HG03442 (cell line): ENCODE results near the gene SCAANT1.

Experiments
- ATAC-seq: cut with Tn5 transposase; IDR thresholded peaks from one replicate; pipeline ENCODE4 v1.9.1; 2021; ENCODE audit warnings: mild to moderate bottlenecking, moderate library complexity; ENCODE audit not compliant: unreplicated experiment

The SCAANT1 gene

DNA sequence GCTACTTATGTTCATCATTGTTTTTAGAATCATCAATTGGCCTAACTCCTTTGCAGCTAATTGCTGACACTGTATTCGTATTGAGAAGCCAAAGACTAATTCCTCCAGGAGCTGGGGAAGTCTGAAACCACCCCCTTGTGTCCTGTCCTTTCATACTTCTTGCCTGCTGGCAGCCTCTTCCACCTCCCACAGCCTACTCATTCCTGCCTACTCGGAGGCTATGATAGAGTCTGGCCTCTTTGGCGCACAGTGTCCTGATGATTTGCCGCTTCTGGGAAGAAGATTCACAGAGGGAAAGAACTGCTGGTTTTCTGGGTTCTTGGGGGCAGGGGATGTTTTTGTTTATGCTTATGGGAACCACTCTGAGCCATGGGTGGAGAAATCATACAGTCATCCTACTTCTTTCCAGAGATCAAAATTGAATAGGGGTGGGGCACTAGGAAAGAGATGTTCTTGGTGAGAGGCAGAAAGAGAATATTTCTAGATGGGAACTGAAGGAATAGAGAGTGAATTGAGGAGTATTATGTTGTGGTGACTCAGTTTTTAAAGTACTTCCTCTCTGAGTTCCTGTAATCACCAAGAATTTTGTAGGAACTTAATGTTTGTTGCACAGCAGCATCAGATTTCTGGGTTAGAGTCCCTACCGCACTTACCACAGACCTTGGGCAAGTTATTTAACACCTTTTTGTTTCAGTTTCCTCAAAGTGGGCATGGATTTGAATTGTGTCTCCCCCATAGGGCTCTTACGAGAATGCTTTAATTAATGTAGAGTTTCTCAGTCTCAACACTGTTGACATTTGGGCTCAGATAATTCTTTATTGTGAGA is 22.1 kb upstream of the SCAANT1 start:
- ATAC-seq = no peak

DNA sequence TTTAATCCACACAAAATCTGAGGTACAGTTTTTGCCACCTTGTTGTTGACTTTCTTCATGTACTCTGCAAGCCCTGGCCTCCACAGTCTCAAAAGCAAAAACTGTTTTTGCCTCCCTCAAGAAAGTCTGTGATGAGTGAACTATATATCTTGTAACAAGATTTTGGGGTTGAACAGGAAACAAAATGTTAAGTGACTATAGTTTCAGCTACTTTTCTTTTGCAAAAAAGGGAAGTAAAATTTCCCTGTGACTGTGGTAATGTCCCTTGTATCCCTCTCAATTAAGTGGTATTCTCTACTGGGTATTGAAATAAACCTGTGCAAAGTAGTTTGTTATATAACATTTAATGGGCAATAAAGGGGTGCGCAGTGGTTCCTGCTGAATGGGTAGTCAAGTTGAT is 21.3 kb upstream of the SCAANT1 start:
- ATAC-seq = peak; percentile 65

DNA sequence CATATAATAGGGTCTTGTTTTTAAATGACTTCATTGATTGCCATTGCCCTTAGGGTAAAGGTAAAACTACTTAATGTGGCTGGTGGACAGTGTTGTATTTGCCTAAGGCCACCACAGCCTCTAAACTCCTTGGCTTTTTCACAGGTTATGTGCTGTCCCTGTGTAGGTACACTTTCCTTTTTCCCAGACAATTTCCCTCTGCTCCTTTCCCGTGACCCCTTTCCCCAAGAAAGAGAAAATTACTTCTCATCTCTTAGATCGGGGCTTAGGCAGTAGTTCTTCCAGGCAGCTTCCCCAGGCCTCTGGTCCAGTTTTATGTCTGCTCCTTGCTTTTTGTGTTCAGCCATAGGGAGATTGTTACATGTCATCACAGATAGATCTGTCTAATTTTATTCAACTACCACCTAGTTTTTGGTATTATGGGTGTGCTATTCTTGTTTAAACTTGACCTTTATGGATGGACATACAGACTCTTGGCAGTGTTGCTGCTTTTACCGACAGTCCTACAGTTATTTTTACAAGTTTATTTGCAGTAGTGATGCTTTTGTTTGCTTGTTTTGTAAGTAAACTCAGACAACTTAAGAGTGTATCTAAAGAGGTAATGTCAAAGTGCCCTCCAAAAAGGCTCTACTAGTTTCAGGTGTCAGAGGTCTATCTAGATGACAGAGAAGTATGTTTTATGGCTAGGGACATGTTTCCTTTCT is 20.5 kb upstream of the SCAANT1 start:
- ATAC-seq = no peak

DNA sequence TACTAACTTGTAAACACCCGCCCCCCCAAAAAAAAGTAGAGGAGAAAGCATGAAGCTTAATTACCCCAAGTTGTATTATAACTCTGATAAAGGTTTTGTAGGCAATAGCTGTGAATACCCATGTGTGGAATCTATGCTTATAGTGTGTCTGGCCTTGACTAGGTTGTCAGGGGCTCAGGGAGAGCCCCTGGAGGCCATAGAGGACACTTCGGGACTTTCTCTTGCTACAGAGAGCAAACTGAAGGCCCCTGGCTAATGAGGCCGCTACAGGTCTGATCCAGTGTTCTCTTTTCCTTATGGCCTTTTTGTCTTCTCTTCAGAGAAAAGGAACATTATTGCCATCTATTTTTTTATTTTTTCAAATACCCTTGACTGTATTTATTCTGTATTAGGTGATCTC is 19.1 kb upstream of the SCAANT1 start:
- no peak for ATAC-seq

DNA sequence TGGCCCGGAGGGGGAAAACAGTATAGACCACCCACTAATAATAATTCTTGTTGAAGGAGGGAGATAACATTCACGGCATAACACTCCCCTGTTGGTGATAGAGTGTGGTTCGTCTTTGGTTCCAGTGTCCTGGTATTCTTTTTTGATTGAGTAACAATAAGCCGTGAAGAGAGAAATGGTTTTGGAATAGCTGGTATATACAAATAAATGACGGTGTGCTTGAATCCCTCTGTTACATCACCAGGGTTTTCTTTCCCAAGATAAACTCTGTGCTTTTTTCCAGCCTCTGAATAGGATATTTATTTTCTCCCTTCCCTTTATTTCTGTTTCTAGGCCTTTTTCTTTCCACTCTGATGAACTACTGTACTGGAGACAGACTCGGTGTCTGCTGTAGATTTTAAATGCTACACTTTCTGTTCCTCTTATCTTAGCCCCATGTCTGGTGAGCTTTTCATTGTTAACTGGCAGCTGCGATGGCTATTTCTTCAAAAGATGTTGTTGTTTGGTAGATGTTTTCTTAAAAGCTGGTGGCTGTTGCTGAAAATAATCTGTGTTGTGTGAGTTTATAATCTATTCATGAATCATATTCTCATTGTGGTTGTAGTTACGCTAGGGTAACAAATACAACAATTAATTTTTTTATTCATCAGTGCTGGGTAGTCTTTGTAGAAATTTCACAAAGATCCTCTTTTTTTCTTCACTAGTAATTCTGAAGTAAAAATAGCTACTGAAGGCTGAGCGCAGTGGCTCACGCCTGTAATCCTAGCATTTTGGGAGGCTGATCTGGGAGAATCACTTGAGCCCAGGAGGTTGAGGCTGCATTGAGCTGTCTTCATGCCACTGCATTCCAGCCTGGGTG is 15.5 kb upstream of the SCAANT1 start:
- ATAC-seq = peak; percentile 91

DNA sequence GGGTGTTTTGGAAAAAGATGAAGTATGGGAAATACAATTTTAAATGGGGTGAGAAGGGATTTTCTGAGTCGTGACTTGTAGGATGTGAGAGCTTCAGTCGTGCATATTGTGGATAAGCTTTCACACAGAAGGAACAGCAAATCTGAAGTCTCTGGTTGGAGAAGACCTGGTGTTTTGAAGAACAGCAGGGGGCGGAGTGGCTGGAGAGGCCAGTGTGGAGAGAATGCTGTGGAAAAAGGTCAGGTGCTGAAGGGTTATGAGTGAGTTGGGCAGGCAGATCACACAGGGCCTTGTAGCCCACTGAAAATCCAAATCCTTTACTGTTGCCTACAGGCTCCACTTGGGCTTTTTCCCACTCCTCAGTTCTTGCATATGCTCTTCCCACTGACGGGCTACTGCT is 14.1 kb upstream of the SCAANT1 start:
- ATAC-seq = no peak

DNA sequence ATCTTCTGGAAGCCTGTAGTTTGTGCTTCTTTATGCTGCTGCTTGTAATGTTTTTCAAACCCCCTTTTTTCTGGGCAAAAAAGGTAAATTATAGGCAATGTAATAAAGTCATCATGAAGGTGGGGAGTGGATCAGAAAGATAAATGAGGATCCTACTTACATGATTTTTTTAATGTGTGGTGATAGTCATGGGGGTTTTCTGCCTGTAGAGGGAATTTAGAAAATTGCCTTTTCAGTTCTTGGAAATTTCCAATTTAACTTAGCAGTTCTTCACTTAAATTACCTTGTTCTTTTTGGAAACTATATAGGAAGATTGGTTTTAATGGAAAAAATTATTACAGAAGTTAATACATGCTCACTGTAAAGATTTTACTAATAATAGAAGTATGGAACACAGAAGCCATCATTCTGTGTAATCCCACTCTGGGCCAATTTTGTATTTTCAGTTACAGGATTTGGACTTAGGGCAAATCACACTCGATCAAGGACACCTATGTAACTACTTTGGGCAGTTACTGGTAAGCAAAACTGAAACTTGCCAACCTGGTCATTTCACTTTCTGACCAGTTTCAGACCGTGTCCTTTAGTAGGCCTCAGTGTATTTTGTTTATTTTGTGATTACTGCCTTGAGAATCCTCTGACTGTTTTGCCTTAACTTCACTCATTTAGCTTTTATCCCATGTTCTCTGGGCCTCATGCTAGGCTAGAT is 10.5 kb upstream of the SCAANT1 start:
- ATAC-seq = no peak

DNA sequence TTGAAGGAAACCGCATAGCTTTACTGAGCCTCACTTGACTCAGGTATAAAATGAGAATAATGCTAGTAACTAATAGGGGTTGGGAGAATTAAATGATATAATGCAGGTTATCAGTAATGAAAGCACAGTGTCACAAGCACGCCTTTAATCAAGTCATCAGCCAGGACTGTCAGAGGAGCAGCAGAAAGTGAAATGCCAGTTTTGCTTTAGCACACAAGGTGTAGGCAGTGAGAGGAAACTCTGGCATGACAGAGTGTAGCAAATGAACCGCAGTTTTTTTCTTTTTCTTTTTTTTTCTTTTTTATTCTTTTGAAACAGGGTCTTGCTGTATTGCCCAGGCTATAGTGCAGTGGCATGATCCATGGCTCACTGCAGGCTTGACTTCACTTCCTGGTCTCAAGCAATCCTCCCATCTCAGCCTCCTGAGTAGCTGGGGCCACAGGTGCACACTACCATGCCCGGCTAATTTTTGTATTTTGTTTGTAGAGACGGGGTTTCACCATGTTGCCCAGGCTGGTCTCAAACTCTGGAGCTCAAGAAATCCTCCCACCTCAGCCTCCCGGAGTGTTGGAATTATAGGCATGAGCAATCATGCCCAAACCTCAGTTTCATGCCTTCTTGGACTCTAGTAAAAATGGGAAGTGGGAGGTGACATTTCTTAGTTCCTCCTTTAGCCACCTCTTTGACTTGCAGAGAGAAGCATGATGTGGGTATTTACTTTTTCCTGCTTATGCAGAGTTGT is 9.7 kb upstream of the SCAANT1 start:
- peak; percentile 78 for ATAC-seq

DNA sequence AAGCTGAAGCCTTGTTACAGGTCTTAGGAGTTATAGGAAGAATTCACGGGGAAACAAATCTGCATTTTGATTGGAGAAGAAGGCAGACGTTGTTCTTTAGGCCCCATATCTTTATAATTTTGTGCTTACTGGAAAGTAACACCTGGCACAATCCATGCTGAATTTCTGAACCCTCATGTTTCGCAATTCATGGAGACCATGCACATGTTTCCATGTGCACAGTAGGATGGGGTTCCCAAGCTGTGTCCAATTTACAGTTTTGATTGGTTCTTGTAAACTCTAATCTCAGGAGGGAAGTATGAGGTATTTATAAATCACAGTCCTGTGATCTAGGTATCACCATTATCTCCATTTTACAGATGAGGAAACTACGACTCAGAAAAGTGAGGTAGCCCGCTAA is 7.8 kb upstream of the SCAANT1 start:
- no peak for ATAC-seq

DNA sequence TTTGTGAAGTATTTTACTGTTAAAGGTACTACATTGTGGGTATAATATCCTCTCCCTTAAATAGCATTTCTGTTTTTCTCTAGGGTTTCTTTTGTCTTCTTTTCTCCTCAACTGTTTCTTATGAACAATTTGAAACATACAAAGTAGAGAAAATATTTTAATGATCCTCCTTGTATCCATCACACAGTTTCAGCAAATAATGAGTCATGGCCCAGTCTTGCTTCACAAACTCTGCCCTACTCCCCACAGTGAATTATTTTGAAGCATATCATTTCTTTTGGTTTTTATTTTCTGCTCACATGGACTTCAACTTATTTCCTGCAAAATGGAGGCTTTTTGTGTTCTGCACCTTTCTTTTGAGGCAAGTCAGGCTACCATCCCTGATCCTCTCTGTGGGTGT is 6.1 kb upstream of the SCAANT1 start:
- no peak for ATAC-seq

DNA sequence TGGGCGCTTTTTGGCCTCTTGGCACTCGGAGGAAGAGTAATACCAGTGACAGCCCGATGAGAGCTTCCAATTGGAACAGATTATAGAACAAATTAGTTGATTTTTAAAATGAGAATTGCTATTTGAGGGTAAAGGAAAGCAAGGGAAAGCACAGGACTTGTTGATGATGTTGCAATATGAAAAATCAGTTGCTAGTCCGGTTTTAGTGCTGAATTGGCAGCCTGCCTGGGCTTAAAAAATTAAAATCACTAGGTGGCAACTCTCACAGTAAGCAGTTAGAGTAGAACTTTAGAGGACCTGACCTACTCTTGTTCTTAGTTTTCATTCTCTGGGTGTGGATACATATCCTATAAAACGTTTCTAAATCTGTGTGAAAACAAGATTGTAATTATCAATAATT is 2.1 kb upstream of the SCAANT1 start:
- ATAC-seq = no peak

DNA sequence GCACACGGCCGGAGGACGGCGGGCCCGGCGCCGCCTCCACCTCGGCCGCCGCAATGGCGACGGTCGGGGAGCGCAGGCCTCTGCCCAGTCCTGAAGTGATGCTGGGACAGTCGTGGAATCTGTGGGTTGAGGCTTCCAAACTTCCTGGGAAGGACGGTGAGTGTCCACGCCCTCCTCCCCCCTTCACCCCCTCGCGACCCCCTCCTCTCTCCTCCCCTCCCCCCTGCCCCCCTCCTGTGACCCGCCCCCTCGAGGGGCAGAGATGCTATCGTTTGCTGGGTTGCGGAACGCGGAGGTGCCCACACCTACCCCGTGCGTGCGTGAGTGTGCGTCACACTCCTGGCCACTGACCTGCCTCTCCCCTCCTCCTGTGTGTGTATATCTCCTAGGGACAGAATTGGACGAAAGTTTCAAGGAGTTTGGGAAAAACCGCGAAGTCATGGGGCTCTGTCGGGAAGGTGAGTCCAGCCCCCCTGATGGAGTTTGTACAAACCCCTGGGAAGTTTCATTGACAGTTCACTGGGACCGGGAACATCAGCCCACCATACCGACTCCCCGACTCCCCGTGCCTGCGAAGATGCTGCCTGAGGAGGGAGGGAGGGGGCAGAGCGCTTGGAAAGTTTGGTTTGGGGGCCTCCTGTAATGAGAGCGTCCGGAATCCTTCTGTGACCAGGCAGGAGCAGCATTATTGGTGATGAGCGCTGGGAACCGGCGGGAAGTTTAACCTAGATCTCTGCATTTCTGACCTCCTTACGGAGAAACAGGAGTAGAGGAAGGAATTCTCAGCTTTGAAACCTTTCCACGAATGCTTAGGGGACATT is 795 bp upstream of the SCAANT1 start:
- ATAC-seq = no peak

DNA sequence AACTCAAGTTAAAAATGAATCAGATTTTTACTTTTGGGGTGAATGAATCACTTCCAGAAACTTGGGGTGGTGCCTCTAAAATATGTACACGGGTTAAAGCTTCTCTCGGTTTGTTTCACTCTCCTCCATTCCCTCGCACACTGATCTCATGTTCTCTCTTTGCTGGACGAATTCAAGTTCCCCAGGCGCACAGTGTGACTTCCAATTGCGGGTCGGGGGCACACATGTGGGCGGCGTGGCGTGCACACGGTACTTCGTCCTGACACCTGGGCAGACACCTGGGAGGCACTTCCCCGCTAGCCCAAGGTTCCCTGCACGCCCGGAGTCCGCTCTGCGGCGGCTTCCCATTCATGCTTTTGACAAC is 692 bp downstream of the SCAANT1 start:
- ATAC-seq = no peak

DNA sequence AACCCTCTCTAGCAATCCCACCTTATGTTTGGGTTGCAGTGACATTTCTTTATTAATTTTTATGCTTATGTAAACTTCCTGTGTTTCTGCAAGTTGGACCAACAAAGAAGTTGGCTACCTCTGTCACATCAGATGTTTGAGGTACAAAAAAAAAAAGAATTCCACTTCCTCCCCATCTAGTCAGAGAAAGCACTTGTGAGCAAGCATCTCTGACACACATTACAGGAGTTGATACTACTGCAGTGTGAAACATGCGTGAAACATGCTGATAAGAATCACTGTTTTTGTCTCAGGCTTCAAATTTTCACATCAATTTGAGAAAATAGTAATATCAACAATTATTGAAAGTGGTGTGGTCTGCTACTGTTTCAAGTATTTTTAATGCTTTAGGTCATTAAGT is 1.3 kb downstream of the SCAANT1 start:
- ATAC-seq = no peak

DNA sequence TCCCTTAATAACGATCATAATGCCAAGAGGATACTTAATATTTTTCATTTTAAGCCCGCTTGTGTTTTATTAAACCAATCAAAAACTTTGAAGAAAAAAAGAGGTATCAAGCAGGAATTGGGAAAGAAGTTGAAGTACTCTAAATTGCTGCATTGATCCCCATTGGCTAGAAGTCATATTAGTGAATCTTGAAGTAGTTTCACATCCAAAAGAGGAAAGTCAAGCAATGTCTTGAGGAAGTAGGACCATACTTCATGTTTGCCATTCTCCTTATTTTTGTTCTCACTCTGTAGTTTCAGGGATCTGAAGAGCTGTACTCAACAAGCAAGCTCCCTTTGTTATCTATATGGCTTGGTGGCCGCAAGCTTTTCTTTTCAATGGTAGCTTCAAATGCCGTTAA is 2.2 kb downstream of the SCAANT1 start:
- no peak for ATAC-seq

DNA sequence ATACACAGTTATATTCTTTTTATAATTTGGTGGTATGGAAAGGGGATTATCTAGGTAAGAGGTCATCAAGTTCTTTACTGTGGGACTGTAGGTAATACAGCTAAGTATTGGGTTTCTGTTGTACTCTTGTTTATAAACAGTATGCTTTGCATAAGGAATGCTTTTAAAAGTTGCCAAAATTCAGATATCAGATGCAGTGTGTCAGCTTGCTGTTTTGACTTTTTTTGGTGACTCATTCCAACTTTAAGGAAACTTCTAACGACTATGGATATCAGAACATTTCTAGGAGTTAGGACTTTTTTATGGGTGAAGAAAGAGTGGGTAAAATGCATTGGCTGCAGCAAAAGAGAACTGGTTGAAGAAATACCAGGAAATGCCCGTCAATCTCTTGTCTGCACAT is 2.8 kb downstream of the SCAANT1 start:
- no peak for ATAC-seq

DNA sequence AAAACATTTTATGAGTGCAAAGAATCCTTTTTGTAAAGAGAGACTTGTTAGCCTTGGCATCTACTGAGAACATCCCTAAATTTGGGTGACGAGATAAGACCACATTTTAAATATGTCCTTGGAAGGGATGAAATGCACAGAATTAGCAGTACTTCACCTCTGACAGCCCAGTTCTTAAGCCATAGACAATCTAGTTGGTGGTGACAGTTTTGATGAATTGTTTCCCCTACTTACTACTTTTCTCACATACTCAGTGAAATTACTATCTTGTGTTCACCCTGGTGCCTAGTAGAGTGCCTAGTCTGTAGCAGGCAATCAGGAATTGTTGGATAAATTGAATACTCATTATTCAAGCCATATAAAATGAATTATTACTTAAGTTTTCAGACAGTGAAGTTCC is 3.4 kb downstream of the SCAANT1 start:
- no peak for ATAC-seq

DNA sequence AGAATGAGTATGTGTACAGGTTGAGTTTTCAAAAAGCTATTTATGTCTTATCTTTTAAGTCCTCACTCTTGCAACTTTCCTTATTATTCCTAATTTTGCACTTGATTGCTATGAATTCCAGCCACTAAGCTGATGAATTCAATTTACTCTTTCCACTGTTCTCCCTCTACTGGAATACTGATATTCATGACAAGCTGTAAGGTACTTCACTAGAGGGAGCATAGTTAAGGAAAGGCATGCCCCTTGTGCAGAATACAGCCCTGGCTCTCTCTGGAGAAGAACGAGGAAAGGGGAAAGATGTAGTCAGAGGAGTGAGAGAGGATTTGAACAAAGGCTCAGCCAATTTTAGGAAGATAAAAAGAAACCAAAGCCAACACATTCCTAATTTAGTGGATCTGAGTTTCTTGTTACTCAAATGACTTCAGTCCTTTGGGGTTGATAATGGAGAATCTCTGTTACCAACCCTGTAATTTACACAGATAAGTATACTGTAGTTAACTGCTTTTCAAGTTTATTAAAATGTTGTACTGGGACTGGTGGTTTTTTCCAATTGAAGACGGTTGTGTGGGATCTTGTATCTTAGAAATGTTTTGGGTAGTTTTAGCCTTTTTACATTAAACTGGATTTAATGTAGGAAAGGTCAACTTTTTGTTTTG is 4.0 kb downstream of the SCAANT1 start:
- no peak for ATAC-seq
